Ascending aorta (tissue), 2 donors: ENCODE results near the gene SCAMP5. TPM values are rescaled to one million over a fixed set of nuclear protein-coding genes. Genes with fewer than 3 reads are reported as not detected.
A peak's percentile ranks its signal among the peaks of the same experiment; 100 is the strongest.

Source experiments
- DNase-seq, 2 donors: peaks; one replicate each; pipeline ENCODE4 v3.0.0-alpha.2; 2019; ENCODE audit warnings: low spot score in 2 of 2
- H3K27ac ChIP-seq, 2 donors: fragments of 200-600 bp; sonication (generic); one replicate each; pipeline ENCODE4 v1.5.1; 2016 to 2017; ENCODE audit warnings: mild to moderate bottlenecking in 1 of 2
- H3K27me3 ChIP-seq: fragments of 200-600 bp; sonication (generic); one replicate; pipeline ENCODE4 v1.5.1; 2017
- H3K36me3 ChIP-seq, 2 donors: fragments of 200-600 bp; sonication (generic); one replicate each; pipeline ENCODE4 v1.5.1; 2016
- H3K4me1 ChIP-seq, 2 donors: fragments of 200-600 bp; sonication (generic); one replicate each; pipeline ENCODE4 v1.5.1; 2016 to 2017; ENCODE audit warnings: mild to moderate bottlenecking in 1 of 2
- H3K4me3 ChIP-seq, 2 donors: fragments of 200-600 bp; sonication (generic); one replicate each; pipeline ENCODE4 v1.5.1; 2016 to 2017; ENCODE audit warnings: mild to moderate bottlenecking in 1 of 2
- H3K9me3 ChIP-seq, 2 donors: fragments of 200-600 bp; sonication (generic); one replicate each; pipeline ENCODE4 v1.5.1; 2016
- intact Hi-C: fragments of 100-400 bp; cut with DNase I; formaldehyde crosslinking; loops from one replicate; pipeline ENCODE4 v1.15.1; 2023
- total RNA-seq: library from RNA; depleted of rRNA; stranded (reverse); fragments of >200 nt; gene quantifications from one replicate; pipeline ENCODE4 v1.1.0, GENCODE V29; 2016
- TF ChIP-seq, protein P1 (sequence below), 3 experiments: fragments of 200-600 bp in 2 of 3; fragments of 450-650 bp in 1 of 3; sonication (generic) in 2 of 3; IDR thresholded peaks; one replicate each; pipeline ENCODE4 v1.5.1; 2016 to 2019; ENCODE audit warnings: antibody characterized with exemption in 3 of 3, mild to moderate bottlenecking in 1 of 3, moderate library complexity in 1 of 3

SCAMP5 gene
- total RNA-seq, 1 donor from 2014 or later = 0.43 TPM

- Histone ChIP-seq H3K4me3 (no peak overlapping the region), H3K4me1 (peaks cover 1 to 7% of the 10 kb centered on the region in 2 donors), H3K36me3 (no peaks in the 10 kb centered on the region), H3K27me3 (no peaks in the 10 kb centered on the region), H3K9me3 (no peaks in the 10 kb centered on the region), H3K27ac (no peak overlapping the region)
- intact Hi-C loops = no loop called here
- DNase-seq = no peak
- TF ChIP-seq, protein P1, sequence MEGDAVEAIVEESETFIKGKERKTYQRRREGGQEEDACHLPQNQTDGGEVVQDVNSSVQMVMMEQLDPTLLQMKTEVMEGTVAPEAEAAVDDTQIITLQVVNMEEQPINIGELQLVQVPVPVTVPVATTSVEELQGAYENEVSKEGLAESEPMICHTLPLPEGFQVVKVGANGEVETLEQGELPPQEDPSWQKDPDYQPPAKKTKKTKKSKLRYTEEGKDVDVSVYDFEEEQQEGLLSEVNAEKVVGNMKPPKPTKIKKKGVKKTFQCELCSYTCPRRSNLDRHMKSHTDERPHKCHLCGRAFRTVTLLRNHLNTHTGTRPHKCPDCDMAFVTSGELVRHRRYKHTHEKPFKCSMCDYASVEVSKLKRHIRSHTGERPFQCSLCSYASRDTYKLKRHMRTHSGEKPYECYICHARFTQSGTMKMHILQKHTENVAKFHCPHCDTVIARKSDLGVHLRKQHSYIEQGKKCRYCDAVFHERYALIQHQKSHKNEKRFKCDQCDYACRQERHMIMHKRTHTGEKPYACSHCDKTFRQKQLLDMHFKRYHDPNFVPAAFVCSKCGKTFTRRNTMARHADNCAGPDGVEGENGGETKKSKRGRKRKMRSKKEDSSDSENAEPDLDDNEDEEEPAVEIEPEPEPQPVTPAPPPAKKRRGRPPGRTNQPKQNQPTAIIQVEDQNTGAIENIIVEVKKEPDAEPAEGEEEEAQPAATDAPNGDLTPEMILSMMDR (IDR thresholded peaks at IDR 0.05) = no peak
These were observed 42.3 kb downstream of the SCAMP5 start for GRCh38 chr15:75037685-75038084.

GRCh38 chr15:75038231-75038630 is 42.9 kb downstream of the SCAMP5 start:
- no peak for DNase-seq
- Histone ChIP-seq H3K27me3 (no peaks in the 10 kb centered on the region), H3K4me3 (no peak overlapping the region), H3K9me3 (no peaks in the 10 kb centered on the region), H3K4me1 (peaks cover 7 to 13% of the 10 kb centered on the region in 2 donors), H3K36me3 (no peaks in the 10 kb centered on the region), H3K27ac (no peak overlapping the region)
- intact Hi-C loops = no loop called here
- TF ChIP-seq, protein P1 (IDR thresholded peaks at IDR 0.05) = no peak

DNA sequence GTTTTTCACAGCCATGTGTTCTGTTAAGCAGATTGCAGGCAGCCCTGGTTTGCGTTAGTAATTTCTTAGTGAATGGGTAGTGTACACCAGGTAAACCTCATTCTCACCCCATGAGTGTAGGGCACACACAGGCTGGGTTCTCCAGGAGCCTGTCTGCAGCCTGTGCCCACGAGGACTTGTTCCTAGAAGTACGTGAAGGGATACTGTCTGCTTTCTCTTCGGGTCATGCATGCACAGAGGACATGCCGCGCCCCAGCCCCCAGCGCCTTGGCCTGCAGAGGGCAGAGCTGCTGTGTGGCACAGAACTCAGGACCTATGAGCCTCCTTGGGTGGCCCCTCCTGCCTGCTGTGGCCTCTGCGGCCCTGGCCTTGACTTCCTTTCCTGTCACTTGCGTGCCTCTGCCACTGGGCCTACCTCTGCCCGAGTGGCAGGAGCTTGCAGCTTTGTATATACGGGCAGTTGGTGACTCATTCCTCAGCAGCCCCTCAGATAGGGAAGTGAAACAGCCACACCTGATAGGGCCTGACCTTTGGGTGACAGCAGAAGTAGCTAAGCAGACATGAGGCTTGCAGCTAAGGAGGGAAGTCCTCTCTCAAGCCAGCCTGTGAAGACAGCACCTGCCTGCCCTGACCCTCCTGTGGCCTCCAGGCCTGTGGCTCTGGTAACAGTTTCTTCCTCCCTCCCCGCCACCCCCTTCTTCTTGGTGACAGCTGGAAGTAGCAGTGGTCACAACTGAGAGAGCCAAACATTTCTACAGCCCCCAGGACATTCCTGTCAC is 47.6 kb downstream of the SCAMP5 start:
- no peaks in the 10 kb centered on the region for H3K9me3 ChIP-seq
- peak overlapping the region in 1 of 2 donors; percentile 28 for H3K4me3 ChIP-seq
- no peaks in the 10 kb centered on the region for H3K36me3 ChIP-seq
- H3K4me1 ChIP-seq = peaks cover 25 to 41% of the 10 kb centered on the region in 2 donors
- TF ChIP-seq, protein P1 (IDR thresholded peaks at IDR 0.05) = peak; percentile 25 to 54 (median 50)
- intact Hi-C loops = loop anchor here (1.0 to 2.0 kb wide), 4 partner anchors 14 to 161 kb away; no protein-coding TSS in a partner anchor
- peak overlapping the region; percentile 92 to 95 for H3K27ac ChIP-seq
- DNase-seq = peak; percentile 81 to 89
- H3K27me3 ChIP-seq = no peaks in the 10 kb centered on the region

DNA sequence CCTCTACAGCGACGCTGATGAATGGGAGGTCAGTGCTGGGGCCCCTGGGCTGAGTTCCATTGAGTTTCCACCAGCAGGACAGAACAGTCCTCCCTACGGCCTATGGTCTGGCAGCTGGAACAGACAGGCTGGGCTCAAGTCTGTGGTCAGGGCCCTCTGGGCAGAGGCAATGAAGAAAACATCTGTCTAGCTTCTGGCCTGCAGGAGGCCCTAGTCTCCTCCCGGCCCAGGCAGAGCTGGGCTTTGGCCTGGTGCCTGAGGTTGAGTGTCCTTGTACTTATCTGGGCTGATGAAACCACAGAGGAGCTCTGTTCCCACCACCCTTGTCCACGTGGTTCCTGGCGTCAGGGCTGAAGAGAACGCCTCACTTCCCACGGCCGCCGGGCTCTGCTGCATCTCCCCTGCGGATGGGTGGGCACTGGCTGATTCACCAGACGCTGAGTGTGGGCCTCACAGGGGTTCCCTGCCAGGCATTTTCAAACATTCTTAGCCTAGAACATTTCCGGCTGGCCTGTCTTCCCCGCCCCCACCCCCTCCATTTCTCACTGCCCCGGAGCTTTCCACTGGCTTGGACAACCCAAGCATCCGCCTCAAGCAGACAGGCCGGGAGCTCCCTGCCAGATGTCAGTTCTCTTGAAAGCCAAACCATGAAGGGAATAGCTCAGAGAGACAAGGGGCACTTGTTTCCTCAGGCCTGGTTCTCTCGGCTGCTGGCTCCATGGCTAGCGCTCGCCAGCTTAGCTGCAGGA is 48.3 kb downstream of the SCAMP5 start:
- peak; percentile 94 to 98 for DNase-seq
- H3K9me3 ChIP-seq = no peaks in the 10 kb centered on the region
- H3K27ac ChIP-seq = peak overlapping the region; percentile 92 to 95
- H3K36me3 ChIP-seq = no peaks in the 10 kb centered on the region
- intact Hi-C loops = loop anchor here (1.0 to 2.0 kb wide), 4 partner anchors 14 to 161 kb away; no protein-coding TSS in a partner anchor
- H3K4me3 ChIP-seq = peak overlapping the region in 1 of 2 donors; percentile 28
- TF ChIP-seq, protein P1 (IDR thresholded peaks at IDR 0.05) = peak; percentile 55 to 67 (median 65)
- H3K27me3 ChIP-seq = no peaks in the 10 kb centered on the region
- peaks cover 25 to 41% of the 10 kb centered on the region in 2 donors for H3K4me1 ChIP-seq

GRCh38 chr15:75044258-75044878 is 49.0 kb downstream of the SCAMP5 start:
- Histone ChIP-seq H3K27ac (peak overlapping the region; percentile 92 to 95), H3K9me3 (no peaks in the 10 kb centered on the region), H3K4me1 (peaks cover 25 to 47% of the 10 kb centered on the region in 2 donors), H3K4me3 (peak overlapping the region in 1 of 2 donors; percentile 28), H3K36me3 (no peaks in the 10 kb centered on the region), H3K27me3 (no peaks in the 10 kb centered on the region)
- intact Hi-C loops = no loop called here
- TF ChIP-seq, protein P1 (IDR thresholded peaks at IDR 0.05) = no peak
- no peak for DNase-seq
